ENCODE results near the gene STRN.

DNA sequence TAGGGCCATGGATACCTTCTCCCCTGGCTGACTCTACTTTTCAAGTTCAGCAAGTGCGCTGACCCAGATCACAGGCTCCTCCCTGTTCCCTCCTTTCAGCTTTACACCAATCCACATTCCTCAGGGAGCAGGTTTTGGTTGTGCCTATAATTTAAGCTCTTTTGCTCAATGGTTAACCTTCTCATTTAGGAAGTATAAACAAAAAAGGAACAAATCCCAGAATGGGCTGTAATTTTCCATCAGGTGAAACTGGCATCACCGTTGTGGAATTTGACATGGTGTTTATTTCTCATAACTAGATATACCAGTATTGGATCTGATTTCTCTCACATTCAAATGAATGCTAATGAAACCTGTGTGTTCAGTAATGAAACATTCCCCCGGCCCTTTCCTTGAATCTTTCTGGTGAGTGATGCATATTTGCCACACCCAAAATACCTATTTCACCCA, 13.6 kb downstream of the STRN start:
- TF ChIP-seq, protein P1, sequence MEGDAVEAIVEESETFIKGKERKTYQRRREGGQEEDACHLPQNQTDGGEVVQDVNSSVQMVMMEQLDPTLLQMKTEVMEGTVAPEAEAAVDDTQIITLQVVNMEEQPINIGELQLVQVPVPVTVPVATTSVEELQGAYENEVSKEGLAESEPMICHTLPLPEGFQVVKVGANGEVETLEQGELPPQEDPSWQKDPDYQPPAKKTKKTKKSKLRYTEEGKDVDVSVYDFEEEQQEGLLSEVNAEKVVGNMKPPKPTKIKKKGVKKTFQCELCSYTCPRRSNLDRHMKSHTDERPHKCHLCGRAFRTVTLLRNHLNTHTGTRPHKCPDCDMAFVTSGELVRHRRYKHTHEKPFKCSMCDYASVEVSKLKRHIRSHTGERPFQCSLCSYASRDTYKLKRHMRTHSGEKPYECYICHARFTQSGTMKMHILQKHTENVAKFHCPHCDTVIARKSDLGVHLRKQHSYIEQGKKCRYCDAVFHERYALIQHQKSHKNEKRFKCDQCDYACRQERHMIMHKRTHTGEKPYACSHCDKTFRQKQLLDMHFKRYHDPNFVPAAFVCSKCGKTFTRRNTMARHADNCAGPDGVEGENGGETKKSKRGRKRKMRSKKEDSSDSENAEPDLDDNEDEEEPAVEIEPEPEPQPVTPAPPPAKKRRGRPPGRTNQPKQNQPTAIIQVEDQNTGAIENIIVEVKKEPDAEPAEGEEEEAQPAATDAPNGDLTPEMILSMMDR (IDR thresholded peaks at IDR 0.05): no peak
- no peak for TF ChIP-seq POLR2A (IDR thresholded peaks at IDR 0.05)
